Pancreas (tissue), 10 donors: ENCODE results near the gene STX18. TPM values are rescaled to one million over a fixed set of nuclear protein-coding genes. Genes with fewer than 3 reads are reported as not detected.

Experiments used
- ATAC-seq, 4 donors: fragments of 200-7000 bp; cut with Tn5 transposase; one replicate each; pipeline versions ENCODE4 v1.8.0 to v1.9.1; 2020; ENCODE audit warnings: mild to moderate bottlenecking in 4 of 4, moderate library complexity in 4 of 4
- DNase-seq, 6 donors: peaks; one replicate each; pipeline ENCODE4 v3.0.0-alpha.2; 2020
- FAIRE-seq: peaks from 2 replicates; lab custom pipeline; 2012; peaks lifted over from hg19 to GRCh38; lab: Jason Lieb, UNC
- H3K27ac ChIP-seq, 4 donors: fragments of 200-600 bp; sonication (generic); 1 replicate in 3 of 4; 2 replicates in 1 of 4; pipeline versions ENCODE4 v1.5.0 to v1.8.0; 2020
- H3K27me3 ChIP-seq, 4 donors: fragments of 200-600 bp; one replicate each; pipeline ENCODE4 v1.8.0; 2021
- H3K36me3 ChIP-seq, 3 donors: fragments of 200-600 bp; sonication (generic) in 1 of 3; one replicate each; pipeline versions ENCODE4 v1.5.0 to v1.8.0; 2020 to 2021
- H3K4me1 ChIP-seq, 3 donors: fragments of 200-600 bp; one replicate each; pipeline ENCODE4 v1.8.0; 2021
- H3K4me3 ChIP-seq, 4 donors: fragments of 200-600 bp; sonication (generic) in 2 of 4; one replicate each; pipeline versions ENCODE4 v1.5.0 to v1.8.0; 2020 to 2021
- H3K9me3 ChIP-seq, 4 donors: fragments of 200-600 bp; one replicate each; pipeline ENCODE4 v1.8.0; 2021
- WGBS, 2 donors: extraction: QIAGEN DNeasy Blood & Tissue Kit; methylation state at CpG; one replicate each; pipeline ENCODE4 v1.1.7; 2013; 5-methylcytosine and 5-hydroxymethylcytosine counted together
- intact Hi-C, 3 donors: fragments of 100-400 bp; cut with DNase I; formaldehyde crosslinking; loops; one replicate each; pipeline versions ENCODE4 v1.11.1 to v1.14.2; 2022
- polyA plus RNA-seq, 2 donors: library from polyadenylated mRNA; stranded (reverse); fragments of 200-250 nt; gene quantifications; one replicate each; pipeline ENCODE4 v1.2.3, GENCODE V29; 2013
- total RNA-seq, 6 donors: library from RNA; stranded (reverse); fragmentation: NEBNext Ultra II Directional in 4 of 6; extraction: Animal tissue kit (Norgen Biotek cat#: 25700) in 4 of 6; gene quantifications; one replicate each; pipeline versions ENCODE4 v1.2.1 to v1.2.4, GENCODE V29; 2021 to 2023
- TF ChIP-seq, protein P1 (sequence below), 4 donors: fragments of 200-600 bp; sonication (generic) in 3 of 4; IDR thresholded peaks; one replicate each; pipeline versions ENCODE4 v1.5.0 to v1.8.0; 2021; ENCODE audit warnings: antibody characterized with exemption in 4 of 4
- donor health status: healthy with polysubstance abuse.
- donor health status: DM: no; HTN: no; CAD: no; lungs with moderate emphysema.
- donor health status: DM: no; HTN: no; CAD: no.
- donor health status: control.
- donor health status: control.
- donor health status: Bipolar disorder and iron deficiency.
- donor health status: DM: yes; HTN: yes; CAD: no.
- donor health status: DM: no; HTN: no; CAD: no.
- donor health status: DM: no; HTN: no; CAD: no.
- donor health status: DM: yes; HTN: yes; CAD: no.

Gene STX18
- total and polyA plus RNA-seq, 8 donors = 13.6 to 35.9 (median 19.0) TPM

GRCh38 chr4:4534515-4535145, 7.2 kb downstream of the STX18 start:
- Histone ChIP-seq H3K27ac (no peak overlapping the region), H3K36me3 (no peaks in the 10 kb centered on the region), H3K9me3 (no peaks in the 10 kb centered on the region), H3K4me1 (peaks cover 0 to 5% (median 0%) of the 10 kb centered on the region in 3 donors), H3K27me3 (no peaks in the 10 kb centered on the region), H3K4me3 (no peak overlapping the region)
- intact Hi-C loops = no loop called here
- TF ChIP-seq, protein P1, sequence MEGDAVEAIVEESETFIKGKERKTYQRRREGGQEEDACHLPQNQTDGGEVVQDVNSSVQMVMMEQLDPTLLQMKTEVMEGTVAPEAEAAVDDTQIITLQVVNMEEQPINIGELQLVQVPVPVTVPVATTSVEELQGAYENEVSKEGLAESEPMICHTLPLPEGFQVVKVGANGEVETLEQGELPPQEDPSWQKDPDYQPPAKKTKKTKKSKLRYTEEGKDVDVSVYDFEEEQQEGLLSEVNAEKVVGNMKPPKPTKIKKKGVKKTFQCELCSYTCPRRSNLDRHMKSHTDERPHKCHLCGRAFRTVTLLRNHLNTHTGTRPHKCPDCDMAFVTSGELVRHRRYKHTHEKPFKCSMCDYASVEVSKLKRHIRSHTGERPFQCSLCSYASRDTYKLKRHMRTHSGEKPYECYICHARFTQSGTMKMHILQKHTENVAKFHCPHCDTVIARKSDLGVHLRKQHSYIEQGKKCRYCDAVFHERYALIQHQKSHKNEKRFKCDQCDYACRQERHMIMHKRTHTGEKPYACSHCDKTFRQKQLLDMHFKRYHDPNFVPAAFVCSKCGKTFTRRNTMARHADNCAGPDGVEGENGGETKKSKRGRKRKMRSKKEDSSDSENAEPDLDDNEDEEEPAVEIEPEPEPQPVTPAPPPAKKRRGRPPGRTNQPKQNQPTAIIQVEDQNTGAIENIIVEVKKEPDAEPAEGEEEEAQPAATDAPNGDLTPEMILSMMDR (IDR thresholded peaks at IDR 0.05) = no peak
- ATAC-seq (no peak), DNase-seq (no peak), FAIRE-seq (no peak)
- WGBS, 2 donors = 97 to 98% methylated on average over 9 of the region's 9 CpGs

DNA sequence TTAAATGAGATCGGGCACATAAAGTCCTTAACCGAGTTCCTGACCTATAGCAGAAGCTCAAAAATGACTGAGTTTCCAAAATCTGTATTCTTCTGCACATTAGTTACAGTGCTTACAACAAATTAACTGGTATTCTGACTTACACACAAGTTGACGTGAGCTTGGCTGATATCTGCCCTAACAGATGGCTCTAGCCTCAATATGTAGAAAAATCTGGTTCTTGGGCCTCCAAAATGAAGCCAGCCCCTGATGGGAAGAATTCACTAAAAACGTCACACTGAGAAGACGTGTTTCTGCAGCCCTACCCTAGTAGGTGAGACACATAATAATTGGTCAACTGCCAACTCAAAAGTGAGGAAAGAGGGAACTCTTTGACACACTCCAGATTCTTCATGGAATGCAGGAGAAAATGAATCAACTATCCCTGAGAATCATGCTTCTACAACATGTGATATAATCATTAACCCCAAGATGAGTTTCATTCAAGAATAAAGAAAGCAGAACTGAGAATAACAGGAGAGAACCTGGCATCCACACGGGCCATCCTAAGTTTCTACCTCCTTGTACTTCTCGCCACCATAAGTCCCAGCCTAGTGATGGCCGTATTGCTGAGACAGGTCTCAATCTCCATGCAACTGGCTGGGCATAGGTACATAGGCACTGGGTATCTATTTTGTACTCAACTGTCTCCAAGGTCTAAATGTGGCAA, 8.2 kb downstream of the STX18 start:
- WGBS, 2 donors = 87 to 91% methylated on average over 8 of the region's 8 CpGs
- intact Hi-C loops = no loop called here
- no peaks in the 10 kb centered on the region for H3K36me3 ChIP-seq

DNA sequence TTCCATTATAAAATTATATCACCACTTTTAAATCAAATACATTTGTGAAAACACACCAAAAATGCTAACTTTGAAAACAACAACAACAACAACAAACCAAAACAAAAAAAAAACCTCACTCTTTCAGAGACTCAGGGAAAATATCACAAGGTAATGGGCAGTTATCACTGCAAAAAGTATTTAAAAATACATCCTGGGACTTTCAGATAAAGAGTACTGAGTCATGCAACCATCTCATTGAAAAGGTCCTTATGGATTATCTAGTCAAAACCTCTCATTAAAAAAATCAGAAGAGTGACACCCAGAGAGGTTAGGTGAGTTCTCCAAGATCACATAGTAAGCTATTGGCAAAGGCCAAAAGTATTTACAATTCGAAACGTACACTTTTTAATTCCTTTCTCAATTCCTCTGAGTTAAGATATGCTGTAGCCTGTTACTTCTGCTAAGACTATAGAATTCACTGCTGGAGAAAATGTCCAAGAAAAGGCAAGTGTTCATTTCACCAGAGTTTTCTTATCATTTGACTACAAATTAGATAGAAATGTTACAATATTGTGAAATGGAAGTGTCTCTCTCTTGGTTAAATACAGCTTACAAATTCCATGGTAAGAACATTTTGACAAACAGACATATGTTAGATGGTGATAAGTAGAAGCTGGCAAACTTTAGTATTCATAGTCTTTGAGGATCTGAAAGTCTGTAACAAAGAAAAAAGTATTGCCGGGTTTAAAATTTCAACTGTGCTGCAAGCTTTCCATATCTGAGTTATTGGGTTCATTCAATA, 9.3 kb downstream of the STX18 start:
- intact Hi-C loops = no loop called here
- WGBS, 2 donors = 89 to 98% methylated on average over 3 of the region's 3 CpGs
- TF ChIP-seq, protein P1 (IDR thresholded peaks at IDR 0.05) = no peak
- Histone ChIP-seq H3K27me3 (no peaks in the 10 kb centered on the region), H3K4me3 (no peak overlapping the region), H3K36me3 (no peaks in the 10 kb centered on the region), H3K27ac (no peak overlapping the region), H3K4me1 (peaks cover 0 to 5% (median 0%) of the 10 kb centered on the region in 3 donors), H3K9me3 (no peaks in the 10 kb centered on the region)
- FAIRE-seq = no peak
- DNase-seq = no peak
- ATAC-seq = no peak

More for the DNA sequence above, 8.2 kb downstream of the STX18 start:
- no peak for DNase-seq
- H3K27me3 ChIP-seq = no peaks in the 10 kb centered on the region
- H3K9me3 ChIP-seq = no peaks in the 10 kb centered on the region
- ATAC-seq = no peak
- no peak for FAIRE-seq
- TF ChIP-seq, protein P1 (IDR thresholded peaks at IDR 0.05) = no peak
- H3K27ac ChIP-seq = no peak overlapping the region
- no peak overlapping the region for H3K4me3 ChIP-seq
- H3K4me1 ChIP-seq = peaks cover 0 to 5% (median 0%) of the 10 kb centered on the region in 3 donors

DNA sequence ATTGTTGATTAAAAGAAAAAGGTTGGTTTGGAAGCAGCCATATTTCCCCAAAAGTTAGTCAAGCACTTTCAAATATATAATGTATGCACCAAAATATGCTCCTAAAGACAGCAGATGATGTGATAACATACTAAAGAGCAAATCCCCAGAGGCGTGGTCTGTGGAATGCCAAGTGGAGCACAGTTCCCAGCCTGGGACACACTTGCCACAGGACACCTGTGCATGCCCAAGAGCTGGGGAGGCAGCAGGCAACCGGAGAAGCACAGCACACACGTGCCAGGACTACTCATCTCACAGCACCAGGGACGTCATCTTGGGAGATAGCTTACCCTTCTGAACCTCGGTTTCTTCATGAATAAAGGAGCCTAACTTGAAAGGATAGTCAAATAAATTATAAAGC, 12.5 kb downstream of the STX18 start:
- intact Hi-C loops = no loop called here
- 93 to 95% methylated on average over 5 of the region's 5 CpGs for WGBS, 2 donors
- Histone ChIP-seq H3K27me3 (no peaks in the 10 kb centered on the region), H3K9me3 (no peaks in the 10 kb centered on the region), H3K27ac (no peak overlapping the region), H3K4me1 (no peaks in the 10 kb centered on the region), H3K36me3 (no peaks in the 10 kb centered on the region), H3K4me3 (no peak overlapping the region)
- no peak for ATAC-seq
- DNase-seq = no peak
- no peak for FAIRE-seq
- TF ChIP-seq, protein P1 (IDR thresholded peaks at IDR 0.05) = no peak
